DND-41 (cell line): ENCODE measurements around the gene MFAP2.
"Not testable (repeated sequence)": the region's sequence is repeated elsewhere in the genome, so short reads cannot be mapped to it uniquely, and the experiment has no call there.

ENCODE experiments used
- ATAC-seq: fragments of 200-7000 bp; cut with Tn5 transposase; 3 replicates; pipeline ENCODE4 v1.9.1; 2021; ENCODE audit warnings: low read depth; ENCODE audit not compliant: insufficient read depth
- DNase-seq: peaks from one replicate; pipeline ENCODE4 v3.0.0-alpha.2; 2020
- H2AFZ ChIP-seq: 2 replicates; pipeline ENCODE4 v1.6.0; 2012; ENCODE audit warnings: low read depth, low read length
- H3K27ac ChIP-seq: 2 replicates; pipeline ENCODE4 v1.5.1; 2012; ENCODE audit warnings: low read length, inconsistent platforms
- H3K27me3 ChIP-seq: fragments of 200-600 bp; sonication (generic); 2 replicates; pipeline ENCODE4 v1.6.0; 2012; ENCODE audit warnings: low read length, mild to moderate bottlenecking, inconsistent platforms; ENCODE audit not compliant: insufficient read depth, poor library complexity
- H3K36me3 ChIP-seq: 2 replicates; pipeline ENCODE4 v1.5.1; 2012; ENCODE audit warnings: low read length, inconsistent platforms; ENCODE audit not compliant: insufficient read depth
- H3K4me1 ChIP-seq: 2 replicates; pipeline ENCODE4 v1.5.1; 2012; ENCODE audit warnings: mild to moderate bottlenecking, low read length; ENCODE audit not compliant: insufficient read depth
- H3K4me2 ChIP-seq: 2 replicates; pipeline ENCODE4 v1.6.0; 2012; ENCODE audit warnings: mild to moderate bottlenecking, moderate library complexity, low read length, inconsistent platforms; ENCODE audit not compliant: insufficient read depth
- H3K4me3 ChIP-seq, 2 experiments: fragments of 200-600 bp in 1 of 2; shearing (Covaris generic) in 1 of 2; 2 replicates each; pipeline ENCODE4 v1.5.1; 2012 to 2016; ENCODE audit warnings: inconsistent platforms in 2 of 2, low read length in 2 of 2, mild to moderate bottlenecking in 2 of 2, low read depth in 1 of 2, moderate library complexity in 1 of 2
- H3K79me2 ChIP-seq: 2 replicates; pipeline ENCODE4 v1.6.0; 2012; ENCODE audit warnings: low read length, inconsistent platforms; ENCODE audit not compliant: insufficient read depth
- H3K9ac ChIP-seq: 2 replicates; pipeline ENCODE4 v1.6.0; 2012; ENCODE audit warnings: low read depth, mild to moderate bottlenecking, inconsistent platforms, low read length, moderate library complexity
- H3K9me3 ChIP-seq: 2 replicates; pipeline ENCODE4 v1.5.1; 2012; ENCODE audit warnings: low read length, moderate library complexity, mild to moderate bottlenecking, inconsistent platforms; ENCODE audit not compliant: insufficient read depth, severe bottlenecking
- H4K20me1 ChIP-seq: 2 replicates; pipeline ENCODE4 v1.6.0; 2012; ENCODE audit warnings: low read length; ENCODE audit not compliant: insufficient read depth
- EZH2 ChIP-seq: IDR thresholded peaks from 3 replicates; pipeline ENCODE4 v1.6.1; 2012; ENCODE audit warnings: borderline replicate concordance, low read depth, mild to moderate bottlenecking, moderate library complexity, low read length, inconsistent platforms; ENCODE audit not compliant: severe bottlenecking
- TF ChIP-seq, protein P1 (sequence below): IDR thresholded peaks from 2 replicates; pipeline ENCODE4 v1.5.1; 2012; ENCODE audit warnings: borderline replicate concordance, low read length, moderate library complexity, mild to moderate bottlenecking; ENCODE audit not compliant: poor library complexity, severe bottlenecking; ENCODE audit errors: extremely low read depth

Gene MFAP2

GRCh38 chr1:16954579-16954978 lies 25.8 kb downstream of the MFAP2 start:
- ATAC-seq (no peak), DNase-seq (no peak)
- Histone ChIP-seq H3K27me3 (no peaks in the 10 kb centered on the region), H3K9ac (no peak overlapping the region), H3K4me1 (no peaks in the 10 kb centered on the region), H2AFZ (no peak overlapping the region), H3K79me2 (no peaks in the 10 kb centered on the region), H3K4me3 (no peak overlapping the region), H3K27ac (no peak overlapping the region), H3K36me3 (peaks cover 12% of the 10 kb centered on the region; the same call in 1 of the 2 replicates), H3K4me2 (no peak overlapping the region), H4K20me1 (no peaks in the 10 kb centered on the region), H3K9me3 (no peaks in the 10 kb centered on the region)
- TF ChIP-seq, protein P1, sequence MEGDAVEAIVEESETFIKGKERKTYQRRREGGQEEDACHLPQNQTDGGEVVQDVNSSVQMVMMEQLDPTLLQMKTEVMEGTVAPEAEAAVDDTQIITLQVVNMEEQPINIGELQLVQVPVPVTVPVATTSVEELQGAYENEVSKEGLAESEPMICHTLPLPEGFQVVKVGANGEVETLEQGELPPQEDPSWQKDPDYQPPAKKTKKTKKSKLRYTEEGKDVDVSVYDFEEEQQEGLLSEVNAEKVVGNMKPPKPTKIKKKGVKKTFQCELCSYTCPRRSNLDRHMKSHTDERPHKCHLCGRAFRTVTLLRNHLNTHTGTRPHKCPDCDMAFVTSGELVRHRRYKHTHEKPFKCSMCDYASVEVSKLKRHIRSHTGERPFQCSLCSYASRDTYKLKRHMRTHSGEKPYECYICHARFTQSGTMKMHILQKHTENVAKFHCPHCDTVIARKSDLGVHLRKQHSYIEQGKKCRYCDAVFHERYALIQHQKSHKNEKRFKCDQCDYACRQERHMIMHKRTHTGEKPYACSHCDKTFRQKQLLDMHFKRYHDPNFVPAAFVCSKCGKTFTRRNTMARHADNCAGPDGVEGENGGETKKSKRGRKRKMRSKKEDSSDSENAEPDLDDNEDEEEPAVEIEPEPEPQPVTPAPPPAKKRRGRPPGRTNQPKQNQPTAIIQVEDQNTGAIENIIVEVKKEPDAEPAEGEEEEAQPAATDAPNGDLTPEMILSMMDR, result no peak
- no peak for TF ChIP-seq EZH2

DNA sequence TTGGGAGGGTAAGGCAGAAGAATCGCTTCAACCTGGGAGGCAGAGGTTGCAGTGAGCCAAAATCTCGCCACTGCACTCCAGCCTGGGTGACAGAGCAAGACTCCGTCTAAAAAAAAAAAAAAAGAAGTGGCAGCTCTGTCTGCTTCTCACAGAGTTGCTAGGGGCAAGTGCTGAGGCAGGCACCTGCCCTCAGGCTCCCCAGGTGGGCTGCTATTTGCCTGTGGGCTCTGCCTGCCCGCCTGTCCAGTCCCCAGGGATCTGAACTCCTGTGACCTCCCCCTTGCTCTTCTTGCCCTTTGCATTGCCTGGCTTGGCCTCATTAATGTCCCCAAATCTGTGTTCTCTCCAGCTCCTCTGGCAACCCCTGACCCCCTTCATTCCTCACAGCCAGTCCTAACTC lies 28.0 kb downstream of the MFAP2 start:
- not testable (repeated sequence) for H3K4me2 ChIP-seq, H3K9me3 ChIP-seq, H4K20me1 ChIP-seq, H3K9ac ChIP-seq, ATAC-seq, H3K4me3 ChIP-seq, DNase-seq, H3K4me1 ChIP-seq, H3K79me2 ChIP-seq, H2AFZ ChIP-seq, H3K27ac ChIP-seq, H3K27me3 ChIP-seq
- H3K36me3 ChIP-seq, result peaks cover 16% of the 10 kb centered on the region; the same call in 1 of the 2 replicates

- H3K79me2 ChIP-seq, H2AFZ ChIP-seq, H3K4me3 ChIP-seq, H3K9me3 ChIP-seq, H3K4me2 ChIP-seq, H3K9ac ChIP-seq, DNase-seq, H3K27ac ChIP-seq, H4K20me1 ChIP-seq, ATAC-seq, H3K27me3 ChIP-seq, H3K4me1 ChIP-seq: not testable (repeated sequence)
- H3K36me3 ChIP-seq, result peaks cover 20% of the 10 kb centered on the region
Measured at GRCh38 chr1:16949026-16949425, 31.4 kb downstream of the MFAP2 start.

GRCh38 chr1:16948282-16948891 lies 32.0 kb downstream of the MFAP2 start:
- not testable (repeated sequence) for H3K79me2 ChIP-seq, H3K4me2 ChIP-seq, H2AFZ ChIP-seq, ATAC-seq, DNase-seq, H3K4me3 ChIP-seq, H3K4me1 ChIP-seq, H3K9me3 ChIP-seq, H3K9ac ChIP-seq, H3K27me3 ChIP-seq, H3K27ac ChIP-seq, H4K20me1 ChIP-seq
- H3K36me3 ChIP-seq, result peaks cover 22% of the 10 kb centered on the region

- H2AFZ ChIP-seq, result no peak overlapping the region
- H4K20me1 ChIP-seq, result no peaks in the 10 kb centered on the region; the same call in 1 of the 2 replicates
- no peaks in the 10 kb centered on the region for H3K27me3 ChIP-seq
- H3K27ac ChIP-seq, result no peak overlapping the region
- no peak overlapping the region for H3K4me3 ChIP-seq
- ATAC-seq (no peak), DNase-seq (no peak)
- H3K4me1 ChIP-seq, result no peaks in the 10 kb centered on the region
- H3K79me2 ChIP-seq, result no peaks in the 10 kb centered on the region
- no peak overlapping the region for H3K9ac ChIP-seq
- H3K9me3 ChIP-seq, result no peaks in the 10 kb centered on the region
- TF ChIP-seq, protein P1, result no peak
- TF ChIP-seq EZH2, result no peak
- no peak overlapping the region for H3K4me2 ChIP-seq
- H3K36me3 ChIP-seq, result peaks cover 30% of the 10 kb centered on the region
Measured at GRCh38 chr1:16946646-16947045, 33.8 kb downstream of the MFAP2 start.

DNA sequence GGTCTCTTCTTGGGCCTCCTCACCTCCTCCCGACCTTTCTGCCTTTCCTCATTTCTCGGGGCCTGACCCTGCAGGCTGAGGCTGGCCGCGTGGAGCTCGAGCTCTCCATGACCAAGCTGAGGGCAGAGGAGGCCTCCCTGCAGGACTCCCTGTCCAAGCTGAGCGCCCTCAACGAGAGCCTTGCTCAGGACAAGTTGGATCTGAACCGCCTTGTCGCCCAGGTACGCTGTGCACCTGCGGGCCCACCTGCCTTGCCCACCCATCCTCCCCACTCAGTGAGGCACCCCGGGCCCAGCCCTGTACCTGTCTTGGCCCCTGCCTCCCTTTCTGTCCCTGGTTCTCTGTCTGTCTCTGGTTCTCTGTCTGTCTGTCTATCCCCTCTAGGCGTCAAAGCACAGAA lies 34.2 kb downstream of the MFAP2 start:
- not testable (repeated sequence) for H3K9me3 ChIP-seq, H3K4me3 ChIP-seq, H3K27ac ChIP-seq, H3K9ac ChIP-seq, H4K20me1 ChIP-seq, ATAC-seq, H2AFZ ChIP-seq, DNase-seq, H3K4me2 ChIP-seq, H3K79me2 ChIP-seq, H3K4me1 ChIP-seq, H3K27me3 ChIP-seq
- peaks cover 31% of the 10 kb centered on the region for H3K36me3 ChIP-seq

DNA sequence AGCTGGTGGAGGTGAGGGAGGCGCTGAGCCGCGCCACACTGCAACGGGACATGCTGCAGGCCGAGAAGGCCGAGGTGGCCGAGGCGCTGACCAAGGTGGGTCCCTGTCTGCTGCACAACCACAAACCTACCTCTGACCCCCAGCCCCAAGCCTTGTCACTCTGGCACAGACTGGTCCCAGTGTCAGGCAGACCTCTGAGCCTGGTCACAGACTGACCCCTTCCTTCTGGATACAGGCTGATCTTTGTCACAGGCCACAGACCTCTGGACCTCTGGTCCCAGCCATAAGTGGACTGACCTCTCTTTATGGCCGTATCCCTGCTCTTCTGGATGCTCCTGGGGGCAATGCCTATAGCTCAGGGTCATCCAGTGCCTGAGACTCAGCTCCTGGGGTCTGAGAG lies 34.9 kb downstream of the MFAP2 start:
- not testable (repeated sequence) for H4K20me1 ChIP-seq, H2AFZ ChIP-seq, H3K4me1 ChIP-seq, H3K4me2 ChIP-seq, H3K27me3 ChIP-seq, H3K27ac ChIP-seq, H3K4me3 ChIP-seq, DNase-seq, H3K9ac ChIP-seq, ATAC-seq, H3K79me2 ChIP-seq, H3K9me3 ChIP-seq
- peaks cover 31% of the 10 kb centered on the region for H3K36me3 ChIP-seq
